Measurements from ENCODE around the gene PCSK9.

- TF ChIP-seq POLR2AphosphoS5 (IDR thresholded peaks at IDR 0.05) (no peak), CTCF (IDR thresholded peaks at IDR 0.05) (peak; percentile 44 to 91 (median 69))
These were observed 17.3 kb upstream of the PCSK9 start for GRCh38 chr1:55021942-55022546.
